Measurements from ENCODE around the gene ZNF507. TPM values are rescaled to one million over a fixed set of nuclear protein-coding genes. Genes with fewer than 3 reads are reported as not detected.

ZNF507 gene
- total RNA-seq, 1 experiment from 2014 or later, result 31.1 TPM

DNA sequence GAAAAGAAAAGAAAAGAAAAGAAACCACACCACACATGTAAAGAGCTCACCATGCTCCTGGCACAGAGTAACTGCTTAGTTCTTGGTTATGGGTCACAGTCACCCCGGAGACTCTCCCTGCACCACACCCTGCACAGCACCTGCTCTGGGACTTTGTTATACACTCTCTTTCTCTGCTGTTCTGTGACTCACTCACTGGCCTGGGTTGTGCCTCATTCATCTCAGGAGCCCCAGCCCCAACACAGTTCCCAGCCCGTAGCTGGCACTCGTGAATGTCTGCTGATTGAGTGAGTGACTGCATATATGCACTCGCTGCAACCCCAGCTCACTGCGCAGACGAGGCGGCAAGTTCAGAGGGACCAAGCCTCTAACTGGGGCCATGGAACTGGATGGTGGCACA is 22.9 kb upstream of the ZNF507 start:
- DNase-seq, result no peak
- no peak overlapping the region for H3K23ac ChIP-seq (ENCODE audit: insufficient read length, low read depth, low read length)
- H3K4me3 Mint-ChIP-seq, result no peak overlapping the region

More for the DNA sequence above, 22.9 kb upstream of the ZNF507 start:
- no peak overlapping the region for H2BK15ac ChIP-seq (ENCODE audit: low read depth, low read length)
- H2AK5ac ChIP-seq (ENCODE audit: insufficient read length, low read length), result no peak overlapping the region
- H3K18ac ChIP-seq (ENCODE audit: insufficient read length, low read depth, low read length), result no peak overlapping the region
- H3K36me3 Mint-ChIP-seq (ENCODE audit: insufficient read depth in 1 of 3, low read depth in 3 of 3), result no peaks in the 10 kb centered on the region
- H4K5ac ChIP-seq (ENCODE audit: insufficient read length, low read depth, low read length), result no peak overlapping the region
- no peaks in the 10 kb centered on the region for H3K9me3 ChIP-seq (ENCODE audit: control insufficient read depth, low read depth, low read length)
- no peak overlapping the region for H2BK20ac ChIP-seq (ENCODE audit: low read depth, low read length, poor library complexity, severe bottlenecking)
- no peak overlapping the region for H3K56ac ChIP-seq (ENCODE audit: insufficient read length, low read depth, low read length)
- no peaks in the 10 kb centered on the region for H3K27me3 ChIP-seq (ENCODE audit: insufficient read depth, low read length)
- peaks cover 16 to 17% of the 10 kb centered on the region in 2 experiments for H3K4me1 Mint-ChIP-seq
- WGBS (ENCODE audit: extremely low coverage, insufficient read length, low lambda C conversion rate), result no CpG with 5 or more reads among the region's 7 CpGs
- no peak overlapping the region for H3K27ac ChIP-seq (ENCODE audit: insufficient read length, low read depth, low read length)
- no peaks in the 10 kb centered on the region for H3K79me2 ChIP-seq (ENCODE audit: insufficient read depth, low read length)
- H3K27me3 Mint-ChIP-seq (ENCODE audit: low read depth), result peaks cover 2% of the 10 kb centered on the region; the same call in 1 of the 2 replicates
- no peaks in the 10 kb centered on the region for H3K23me2 ChIP-seq (ENCODE audit: insufficient read length, low read depth, low read length, poor library complexity, severe bottlenecking)
- H3K4me2 ChIP-seq (ENCODE audit: insufficient read depth, insufficient read length, low read length), result no peak overlapping the region
- no peak overlapping the region for H3T11ph ChIP-seq (ENCODE audit: low read length)
- no peaks in the 10 kb centered on the region for H3K79me1 ChIP-seq (ENCODE audit: insufficient read depth, low read depth, low read length, poor library complexity, severe bottlenecking)
- H3K9me3 Mint-ChIP-seq, result no peaks in the 10 kb centered on the region
- TF ChIP-seq, protein P1, sequence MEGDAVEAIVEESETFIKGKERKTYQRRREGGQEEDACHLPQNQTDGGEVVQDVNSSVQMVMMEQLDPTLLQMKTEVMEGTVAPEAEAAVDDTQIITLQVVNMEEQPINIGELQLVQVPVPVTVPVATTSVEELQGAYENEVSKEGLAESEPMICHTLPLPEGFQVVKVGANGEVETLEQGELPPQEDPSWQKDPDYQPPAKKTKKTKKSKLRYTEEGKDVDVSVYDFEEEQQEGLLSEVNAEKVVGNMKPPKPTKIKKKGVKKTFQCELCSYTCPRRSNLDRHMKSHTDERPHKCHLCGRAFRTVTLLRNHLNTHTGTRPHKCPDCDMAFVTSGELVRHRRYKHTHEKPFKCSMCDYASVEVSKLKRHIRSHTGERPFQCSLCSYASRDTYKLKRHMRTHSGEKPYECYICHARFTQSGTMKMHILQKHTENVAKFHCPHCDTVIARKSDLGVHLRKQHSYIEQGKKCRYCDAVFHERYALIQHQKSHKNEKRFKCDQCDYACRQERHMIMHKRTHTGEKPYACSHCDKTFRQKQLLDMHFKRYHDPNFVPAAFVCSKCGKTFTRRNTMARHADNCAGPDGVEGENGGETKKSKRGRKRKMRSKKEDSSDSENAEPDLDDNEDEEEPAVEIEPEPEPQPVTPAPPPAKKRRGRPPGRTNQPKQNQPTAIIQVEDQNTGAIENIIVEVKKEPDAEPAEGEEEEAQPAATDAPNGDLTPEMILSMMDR (conservative IDR thresholded peaks at IDR 0.05), result no peak
- H3K4ac ChIP-seq (ENCODE audit: low read depth, low read length), result no peak overlapping the region
- no peaks in the 10 kb centered on the region for H4K20me1 ChIP-seq (ENCODE audit: control insufficient read depth, insufficient read depth, insufficient read length)
- no peak overlapping the region for H2BK120ac ChIP-seq (ENCODE audit: low read depth, low read length, poor library complexity, severe bottlenecking)
- no peak overlapping the region; the same call in 1 of the 2 replicates for H3K14ac ChIP-seq (ENCODE audit: insufficient read depth, low read length)
- no peak overlapping the region for H4K8ac ChIP-seq (replicated peaks; ENCODE audit: insufficient read length, low read depth, low read length)
- no peak overlapping the region for H2BK12ac ChIP-seq (ENCODE audit: insufficient read length, low read depth, low read length)
- H3K4me1 ChIP-seq (ENCODE audit: insufficient read depth, low read length), result no peaks in the 10 kb centered on the region
- no peak overlapping the region for H3K27ac Mint-ChIP-seq
- H2BK5ac ChIP-seq (ENCODE audit: insufficient read length, low read length), result no peak overlapping the region
- no peak overlapping the region for H2AFZ ChIP-seq (ENCODE audit: low read length)
- H3K9ac ChIP-seq (ENCODE audit: extremely low read depth, insufficient read length, low read length), result no peak overlapping the region
- H4K91ac ChIP-seq (ENCODE audit: insufficient read length, low read depth, low read length), result no peak overlapping the region

Measured in H9 (cell line).